Fibroblast of villous mesenchyme (primary cell): ENCODE results near the gene TSSK2. TPM values are rescaled to one million over a fixed set of nuclear protein-coding genes. Genes with fewer than 3 reads are reported as not detected.
A peak's percentile ranks its signal among the peaks of the same experiment; 100 is the strongest.

ENCODE experiments used
- DNase-seq: peaks from one replicate; pipeline ENCODE4 v3.0.0-alpha.2; 2010; ENCODE audit warnings: low read depth
- H3K4me3 ChIP-seq: 2 replicates; pipeline ENCODE4 v1.5.1; 2011; ENCODE audit warnings: low read depth, mild to moderate bottlenecking, low read length
- total RNA-seq: library from RNA; depleted of rRNA; stranded (reverse); fragments of >200 nt; gene quantifications from 2 replicates; pipeline ENCODE4 v1.2.3, GENCODE V29; 2012
- TF ChIP-seq, protein P1 (sequence below): IDR thresholded peaks from 2 replicates; pipeline ENCODE4 v1.5.1; 2012; ENCODE audit warnings: low read depth, mild to moderate bottlenecking, low read length; ENCODE audit not compliant: insufficient read depth

Gene TSSK2
- total RNA-seq, 1 donor: not detected

DNA sequence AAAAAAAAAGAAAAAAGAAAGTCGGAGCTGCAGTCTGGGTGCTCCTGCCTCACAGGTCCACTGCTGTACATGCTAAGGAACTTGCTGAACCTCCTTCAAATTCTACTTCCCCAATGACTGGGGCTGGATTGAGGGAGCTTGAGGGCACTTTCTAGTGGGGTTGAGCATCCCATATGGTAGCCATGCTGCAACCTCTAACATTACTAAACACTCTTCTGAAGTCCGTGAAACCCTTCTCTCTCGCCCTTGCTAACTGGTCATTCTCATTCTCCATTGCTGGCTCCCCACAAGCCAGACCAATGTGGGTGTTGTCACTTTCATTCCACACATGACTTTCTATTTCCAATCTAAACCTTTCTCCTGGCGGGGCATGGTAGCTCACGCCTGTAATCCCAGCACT, 12.1 kb downstream of the TSSK2 start:
- TF ChIP-seq, protein P1, sequence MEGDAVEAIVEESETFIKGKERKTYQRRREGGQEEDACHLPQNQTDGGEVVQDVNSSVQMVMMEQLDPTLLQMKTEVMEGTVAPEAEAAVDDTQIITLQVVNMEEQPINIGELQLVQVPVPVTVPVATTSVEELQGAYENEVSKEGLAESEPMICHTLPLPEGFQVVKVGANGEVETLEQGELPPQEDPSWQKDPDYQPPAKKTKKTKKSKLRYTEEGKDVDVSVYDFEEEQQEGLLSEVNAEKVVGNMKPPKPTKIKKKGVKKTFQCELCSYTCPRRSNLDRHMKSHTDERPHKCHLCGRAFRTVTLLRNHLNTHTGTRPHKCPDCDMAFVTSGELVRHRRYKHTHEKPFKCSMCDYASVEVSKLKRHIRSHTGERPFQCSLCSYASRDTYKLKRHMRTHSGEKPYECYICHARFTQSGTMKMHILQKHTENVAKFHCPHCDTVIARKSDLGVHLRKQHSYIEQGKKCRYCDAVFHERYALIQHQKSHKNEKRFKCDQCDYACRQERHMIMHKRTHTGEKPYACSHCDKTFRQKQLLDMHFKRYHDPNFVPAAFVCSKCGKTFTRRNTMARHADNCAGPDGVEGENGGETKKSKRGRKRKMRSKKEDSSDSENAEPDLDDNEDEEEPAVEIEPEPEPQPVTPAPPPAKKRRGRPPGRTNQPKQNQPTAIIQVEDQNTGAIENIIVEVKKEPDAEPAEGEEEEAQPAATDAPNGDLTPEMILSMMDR: no peak
- DNase-seq: no peak
- no peak overlapping the region for H3K4me3 ChIP-seq

DNA sequence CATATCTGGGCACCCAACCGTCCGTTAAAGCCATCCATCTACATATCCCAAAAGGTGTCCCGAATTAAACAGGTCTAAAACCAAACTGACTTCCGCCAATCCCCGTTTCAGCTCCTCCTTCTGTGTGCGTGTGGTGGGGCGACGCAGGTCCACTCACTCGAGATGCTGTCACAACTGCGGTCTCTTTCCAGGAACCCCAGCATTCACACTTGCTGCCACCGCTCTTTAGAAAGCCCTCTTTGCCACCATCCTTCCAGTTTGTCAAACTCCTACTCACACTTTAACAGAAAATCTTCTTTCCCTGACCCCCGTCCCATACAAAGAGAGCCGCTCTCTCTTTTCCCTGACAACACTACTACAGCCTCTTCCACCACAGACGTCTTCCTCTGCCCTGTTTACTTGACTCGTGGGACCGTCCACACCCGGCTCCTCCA, 12.9 kb downstream of the TSSK2 start:
- TF ChIP-seq, protein P1: no peak
- peak; percentile 16 for DNase-seq
- peak overlapping the region; percentile 99 for H3K4me3 ChIP-seq

DNA sequence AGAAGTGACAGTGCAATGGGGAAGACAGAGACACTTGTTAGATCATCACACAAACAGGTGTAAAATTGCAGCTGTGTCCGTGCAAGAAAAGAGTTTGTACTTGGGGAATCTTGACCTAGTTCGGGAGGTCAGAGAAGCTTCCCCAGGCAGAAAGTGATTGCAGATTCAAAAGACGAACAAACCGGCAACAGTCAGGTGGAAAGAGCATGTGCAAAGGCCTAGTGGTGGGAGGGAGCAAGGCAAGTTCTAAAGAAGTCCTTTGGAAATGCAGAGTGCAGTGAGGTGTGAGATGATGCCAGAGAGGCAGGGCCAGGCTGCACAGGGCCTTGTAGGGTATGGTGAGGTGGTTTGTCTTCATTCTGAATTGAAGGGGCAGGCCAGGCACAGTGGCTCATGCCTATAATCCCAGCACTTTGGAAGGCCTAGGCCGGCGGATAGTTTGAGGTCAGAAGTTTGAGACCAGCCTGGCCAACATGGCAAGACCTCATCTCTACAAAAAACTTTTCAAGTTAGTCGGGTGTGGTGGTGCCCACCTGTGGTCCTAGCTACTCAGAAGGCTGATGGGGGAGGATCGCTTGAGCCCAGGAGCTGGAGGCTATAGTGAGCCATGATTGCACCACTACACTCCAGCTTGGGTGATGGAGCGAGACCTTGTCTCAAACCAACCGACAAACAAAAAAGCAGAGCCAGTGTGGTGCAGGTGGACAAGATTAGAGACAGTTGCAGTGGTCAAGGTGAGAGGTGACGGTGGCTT, 15.3 kb downstream of the TSSK2 start:
- TF ChIP-seq, protein P1: no peak
- DNase-seq: no peak
- H3K4me3 ChIP-seq: no peak overlapping the region

GRCh38 chr22:19147195-19147780, 16.2 kb downstream of the TSSK2 start:
- no peak overlapping the region for H3K4me3 ChIP-seq
- TF ChIP-seq, protein P1: no peak
- no peak for DNase-seq

DNA sequence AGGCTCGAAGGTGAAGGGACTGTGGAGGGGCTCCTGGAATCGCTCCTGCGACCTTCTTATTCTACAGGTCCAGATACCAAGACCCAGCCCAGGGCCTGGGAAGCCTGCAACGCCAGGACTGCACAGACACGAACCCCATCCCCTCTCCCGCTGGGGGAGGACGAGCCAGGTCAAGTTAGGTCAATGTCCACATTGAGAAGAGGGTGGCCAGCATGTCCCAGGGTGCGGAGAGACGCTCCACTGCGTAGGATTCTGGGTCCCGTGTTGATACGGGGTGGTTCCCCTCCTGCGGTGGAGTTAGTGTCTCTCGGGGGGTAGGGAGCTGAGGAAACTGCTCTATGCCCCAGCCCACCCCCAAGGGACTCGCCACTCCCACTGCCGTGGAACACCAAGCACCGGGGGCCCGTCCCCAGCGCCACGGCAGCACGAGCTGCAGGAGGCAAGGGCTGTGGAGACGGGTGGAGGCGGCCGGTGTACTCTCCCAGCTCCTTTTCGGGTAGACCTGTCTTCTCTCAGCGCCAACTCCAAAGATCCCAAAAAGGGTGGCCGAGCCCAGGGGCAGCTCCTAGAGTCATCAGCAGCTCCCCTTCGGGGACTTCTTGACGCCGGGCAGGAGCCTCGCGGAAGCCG, 17.4 kb downstream of the TSSK2 start:
- no peak overlapping the region for H3K4me3 ChIP-seq
- TF ChIP-seq, protein P1: no peak
- DNase-seq: no peak

DNA sequence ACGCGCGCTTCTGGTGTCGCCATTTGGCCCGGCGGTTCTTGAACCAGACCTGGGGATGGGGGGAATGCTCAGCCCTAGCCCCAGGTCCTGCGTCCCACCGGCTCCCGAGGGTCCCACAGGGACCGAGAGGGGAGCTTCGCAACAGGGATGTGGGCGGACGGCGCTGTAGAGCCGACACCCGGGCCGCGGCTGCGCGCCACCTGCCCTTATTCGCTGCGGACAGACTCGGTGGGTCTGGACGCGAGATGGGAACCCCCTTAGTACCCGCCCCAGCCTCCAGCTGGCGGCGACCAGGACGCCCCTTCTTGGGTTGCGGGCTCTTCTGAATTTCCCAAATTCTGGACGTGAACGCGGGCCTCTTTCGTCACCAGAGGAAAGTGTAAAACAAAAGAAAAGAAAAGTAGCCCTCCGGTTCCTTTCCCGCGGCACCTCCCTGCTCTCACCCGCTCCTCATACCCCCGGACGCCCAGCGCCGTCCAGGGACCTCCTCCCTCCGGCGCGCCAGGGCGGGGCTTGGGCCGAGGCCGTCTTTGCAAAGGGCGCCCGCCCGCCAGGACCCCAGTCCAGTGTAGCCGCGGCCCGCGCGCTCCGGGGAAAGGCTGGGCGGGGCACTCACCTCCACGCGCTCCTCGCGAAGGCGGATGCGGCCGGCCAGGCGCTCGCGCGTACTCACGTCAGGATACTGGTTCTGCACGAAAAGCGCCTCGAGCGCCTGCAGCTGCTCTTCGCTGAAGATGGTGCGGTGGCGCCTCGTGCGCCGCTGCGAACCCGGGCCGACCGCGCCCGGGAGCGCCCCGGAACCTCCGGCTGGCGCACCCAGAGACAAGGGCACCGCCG, 18.2 kb downstream of the TSSK2 start:
- no peak for DNase-seq
- H3K4me3 ChIP-seq: no peak overlapping the region
- TF ChIP-seq, protein P1: no peak
